Measurements from ENCODE around the gene CHADL. TPM values are rescaled to one million over a fixed set of nuclear protein-coding genes. Genes with fewer than 3 reads are reported as not detected.

The CHADL gene
- total and polyA plus RNA-seq, 9 of the 15 experiments (the other 6 are each of a cell fraction or from before 2014, with no cell fraction given): not detected

GRCh38 chr22:41285820-41286638, 45.3 kb upstream of the CHADL start, which contains the start of gene RANGAP1 (continued):
- TF ChIP-seq REST (IDR thresholded peaks at IDR 0.05; ENCODE audit: borderline replicate concordance) (no peak), REST (CRISPR knock-in tag; IDR thresholded peaks at IDR 0.05; ENCODE audit: low read depth) (no peak), ZNF785 (CRISPR knock-in tag; IDR thresholded peaks at IDR 0.05) (no peak), BDP1 (IDR thresholded peaks at IDR 0.05; ENCODE audit: insufficient read depth, insufficient read length) (no peak), STAT6 (CRISPR knock-in tag; IDR thresholded peaks at IDR 0.05) (no peak), E2F1 (CRISPR knock-in tag; IDR thresholded peaks at IDR 0.05) (no peak), SMARCE1 (IDR thresholded peaks at IDR 0.05) (no peak), BMI1 (IDR thresholded peaks at IDR 0.05; ENCODE audit: low read length) (no peak), HLTF (IDR thresholded peaks at IDR 0.05) (no peak; the same call in 1 of the 2 replicates), MCM3 (IDR thresholded peaks at IDR 0.05) (no peak), ZBTB26 (CRISPR knock-in tag; IDR thresholded peaks at IDR 0.05) (no peak), RNF219 (CRISPR knock-in tag; IDR thresholded peaks at IDR 0.05) (no peak)
